ENCODE data around the gene AGO1.

DNA sequence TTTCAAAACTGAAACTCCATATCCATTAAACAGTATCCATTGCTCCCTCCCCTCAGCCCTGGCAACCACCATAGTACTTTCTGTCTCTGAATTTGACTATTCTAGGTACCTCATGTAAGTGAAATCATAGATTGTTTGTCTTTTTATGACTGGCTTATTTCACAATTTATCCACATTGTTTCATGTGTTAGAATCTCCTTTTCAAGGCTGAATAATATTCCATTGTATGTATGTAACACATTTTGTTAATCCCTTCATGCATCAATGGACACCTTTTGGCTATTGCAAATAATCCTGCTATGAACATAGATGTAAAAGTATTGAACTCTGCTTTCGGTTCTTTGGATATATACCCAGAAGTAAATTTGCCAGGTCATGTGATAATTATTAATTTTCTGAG, 85.4 kb downstream of the AGO1 start:
- TF ChIP-seq SUPT20H (IDR thresholded peaks at IDR 0.05; ENCODE audit: borderline replicate concordance, control insufficient read depth, low read depth, low read length) (no peak), SP1 (IDR thresholded peaks at IDR 0.05; ENCODE audit: low read depth, low read length) (no peak), NFYB (IDR thresholded peaks at IDR 0.05; ENCODE audit: insufficient read depth, low read depth, low read length) (no peak), CEBPB (IDR thresholded peaks at IDR 0.05; ENCODE audit: borderline replicate concordance in 1 of 2, low read depth in 2 of 2, low read length in 2 of 2) (no peak), RAD21 (IDR thresholded peaks at IDR 0.05; ENCODE audit: insufficient read depth, low read depth, low read length) (no peak), WRNIP1 (IDR thresholded peaks at IDR 0.05; ENCODE audit: borderline replicate concordance, low read depth, low read length) (no peak), LARP7 (IDR thresholded peaks at IDR 0.05) (no peak), EZH2 (IDR thresholded peaks at IDR 0.05; ENCODE audit: borderline replicate concordance, control insufficient read depth, low read depth, low read length) (no peak), FOXM1 (IDR thresholded peaks at IDR 0.05; ENCODE audit: low read depth, low read length) (no peak)
- TF ChIP-seq, protein P1, sequence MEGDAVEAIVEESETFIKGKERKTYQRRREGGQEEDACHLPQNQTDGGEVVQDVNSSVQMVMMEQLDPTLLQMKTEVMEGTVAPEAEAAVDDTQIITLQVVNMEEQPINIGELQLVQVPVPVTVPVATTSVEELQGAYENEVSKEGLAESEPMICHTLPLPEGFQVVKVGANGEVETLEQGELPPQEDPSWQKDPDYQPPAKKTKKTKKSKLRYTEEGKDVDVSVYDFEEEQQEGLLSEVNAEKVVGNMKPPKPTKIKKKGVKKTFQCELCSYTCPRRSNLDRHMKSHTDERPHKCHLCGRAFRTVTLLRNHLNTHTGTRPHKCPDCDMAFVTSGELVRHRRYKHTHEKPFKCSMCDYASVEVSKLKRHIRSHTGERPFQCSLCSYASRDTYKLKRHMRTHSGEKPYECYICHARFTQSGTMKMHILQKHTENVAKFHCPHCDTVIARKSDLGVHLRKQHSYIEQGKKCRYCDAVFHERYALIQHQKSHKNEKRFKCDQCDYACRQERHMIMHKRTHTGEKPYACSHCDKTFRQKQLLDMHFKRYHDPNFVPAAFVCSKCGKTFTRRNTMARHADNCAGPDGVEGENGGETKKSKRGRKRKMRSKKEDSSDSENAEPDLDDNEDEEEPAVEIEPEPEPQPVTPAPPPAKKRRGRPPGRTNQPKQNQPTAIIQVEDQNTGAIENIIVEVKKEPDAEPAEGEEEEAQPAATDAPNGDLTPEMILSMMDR (IDR thresholded peaks at IDR 0.05 in 2 of 3, conservative IDR thresholded peaks at IDR 0.05 in 1 of 3; ENCODE audit: control insufficient read depth in 2 of 3, extremely low read depth in 1 of 3, insufficient read depth in 1 of 3, low read depth in 3 of 3, low read length in 3 of 3) = no peak
- TF ChIP-seq, protein P2, sequence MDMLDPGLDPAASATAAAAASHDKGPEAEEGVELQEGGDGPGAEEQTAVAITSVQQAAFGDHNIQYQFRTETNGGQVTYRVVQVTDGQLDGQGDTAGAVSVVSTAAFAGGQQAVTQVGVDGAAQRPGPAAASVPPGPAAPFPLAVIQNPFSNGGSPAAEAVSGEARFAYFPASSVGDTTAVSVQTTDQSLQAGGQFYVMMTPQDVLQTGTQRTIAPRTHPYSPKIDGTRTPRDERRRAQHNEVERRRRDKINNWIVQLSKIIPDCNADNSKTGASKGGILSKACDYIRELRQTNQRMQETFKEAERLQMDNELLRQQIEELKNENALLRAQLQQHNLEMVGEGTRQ (IDR thresholded peaks at IDR 0.05; ENCODE audit: borderline replicate concordance, low read depth, low read length) = no peak
